ENCODE measurements around the gene PSMA7.

DNA sequence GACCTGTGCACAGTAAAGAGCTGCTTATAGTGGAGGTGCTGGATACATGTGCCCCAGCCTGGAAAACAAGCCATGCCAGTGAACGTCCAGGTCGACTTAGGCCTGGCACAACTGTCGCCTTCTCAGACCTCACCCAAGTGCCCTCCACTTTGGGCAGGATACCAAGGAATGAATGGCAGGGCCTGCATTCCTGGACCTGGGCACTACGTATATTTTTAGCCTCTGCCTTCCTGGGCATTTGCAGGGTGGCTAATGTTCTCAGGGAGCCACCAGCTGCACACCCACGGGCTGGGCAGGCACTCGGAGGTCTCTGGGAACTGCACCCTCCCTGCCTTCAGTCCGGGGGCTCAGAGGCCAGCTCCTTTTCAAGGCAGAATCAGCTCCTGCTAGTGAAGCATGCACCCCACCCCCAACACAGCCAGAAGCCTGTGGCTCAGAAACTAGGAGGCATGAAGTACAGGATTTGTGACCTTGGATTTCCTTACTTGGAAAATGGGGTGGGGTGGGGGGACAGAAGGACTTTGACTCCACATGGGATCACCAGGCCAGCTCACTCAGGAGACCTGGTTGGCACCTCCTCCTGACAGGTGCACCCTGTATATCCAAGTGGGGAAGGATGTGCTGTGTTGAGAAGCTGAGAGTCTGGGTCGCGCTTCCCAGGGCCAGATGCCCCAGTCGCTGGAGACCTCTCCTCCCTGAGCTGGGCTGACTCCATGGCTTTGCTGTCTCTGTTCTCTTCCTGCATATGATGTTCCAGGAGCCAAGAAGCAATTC lies 23.4 kb downstream of the PSMA7 start:
- TF ChIP-seq CTCF (IDR thresholded peaks at IDR 0.05) (no peak), POLR2A (IDR thresholded peaks at IDR 0.05) (no peak)

Data from sigmoid colon (tissue), 3 donors.